HS-27A (cell line): ENCODE results near the gene DEGS1.

Experiments used
- DNase-seq: peaks from one replicate; pipeline ENCODE4 v3.0.0-alpha.2; 2012; ENCODE audit warnings: low read depth, missing footprints

Gene DEGS1

DNA sequence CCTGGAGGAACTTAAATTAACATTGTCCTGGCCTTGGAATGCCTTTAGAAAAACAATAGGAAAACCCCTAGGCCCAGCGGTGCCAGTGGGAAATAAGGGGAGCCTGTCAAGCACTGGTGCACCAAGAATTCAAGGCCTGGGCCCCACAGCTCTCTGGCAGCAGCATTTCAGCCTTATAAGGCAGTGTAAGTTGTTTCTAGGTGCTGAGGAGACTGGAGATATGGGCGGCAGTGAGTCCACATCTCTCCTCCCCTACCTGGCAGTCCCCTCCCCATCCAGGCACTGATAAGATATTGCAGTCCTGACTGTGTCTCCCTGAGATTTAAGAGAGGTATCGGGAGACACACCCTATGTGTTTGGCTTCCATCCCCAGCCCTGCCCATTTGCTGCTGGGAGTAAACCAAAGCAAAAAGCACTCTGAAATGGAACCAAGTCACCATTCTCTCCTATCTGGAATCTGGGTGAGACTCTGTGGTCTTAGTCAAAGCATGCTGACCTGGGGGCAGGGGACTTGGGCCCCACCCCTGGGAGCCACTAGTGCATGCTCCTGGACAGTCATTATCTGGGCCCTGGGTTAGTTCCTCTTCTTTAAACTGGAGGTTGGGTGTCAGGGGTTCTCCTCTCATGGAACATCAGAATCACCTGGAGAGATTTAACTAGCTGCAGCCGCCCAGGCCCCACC is 30.5 kb downstream of the DEGS1 start:
- DNase-seq = no peak

DNA sequence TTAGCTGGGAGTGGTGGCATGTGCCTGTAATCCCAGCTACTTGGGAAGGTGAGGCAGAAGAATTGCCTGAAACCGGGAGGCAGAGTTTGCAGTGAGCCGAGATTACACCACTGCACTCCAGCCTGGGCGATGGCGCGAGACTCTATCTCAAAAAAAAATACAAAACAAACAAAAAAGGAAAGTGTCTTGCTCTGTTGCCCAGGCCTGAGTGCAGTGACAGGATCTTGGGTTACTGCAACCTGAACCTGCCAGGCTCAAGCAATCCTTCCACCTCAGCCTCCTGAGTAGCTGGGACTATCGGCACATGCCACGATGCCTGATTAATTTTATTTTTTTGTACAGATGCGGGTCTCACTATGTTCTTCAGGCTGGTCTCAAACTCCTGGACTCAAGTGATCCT is 33.3 kb downstream of the DEGS1 start:
- DNase-seq = no peak

DNA sequence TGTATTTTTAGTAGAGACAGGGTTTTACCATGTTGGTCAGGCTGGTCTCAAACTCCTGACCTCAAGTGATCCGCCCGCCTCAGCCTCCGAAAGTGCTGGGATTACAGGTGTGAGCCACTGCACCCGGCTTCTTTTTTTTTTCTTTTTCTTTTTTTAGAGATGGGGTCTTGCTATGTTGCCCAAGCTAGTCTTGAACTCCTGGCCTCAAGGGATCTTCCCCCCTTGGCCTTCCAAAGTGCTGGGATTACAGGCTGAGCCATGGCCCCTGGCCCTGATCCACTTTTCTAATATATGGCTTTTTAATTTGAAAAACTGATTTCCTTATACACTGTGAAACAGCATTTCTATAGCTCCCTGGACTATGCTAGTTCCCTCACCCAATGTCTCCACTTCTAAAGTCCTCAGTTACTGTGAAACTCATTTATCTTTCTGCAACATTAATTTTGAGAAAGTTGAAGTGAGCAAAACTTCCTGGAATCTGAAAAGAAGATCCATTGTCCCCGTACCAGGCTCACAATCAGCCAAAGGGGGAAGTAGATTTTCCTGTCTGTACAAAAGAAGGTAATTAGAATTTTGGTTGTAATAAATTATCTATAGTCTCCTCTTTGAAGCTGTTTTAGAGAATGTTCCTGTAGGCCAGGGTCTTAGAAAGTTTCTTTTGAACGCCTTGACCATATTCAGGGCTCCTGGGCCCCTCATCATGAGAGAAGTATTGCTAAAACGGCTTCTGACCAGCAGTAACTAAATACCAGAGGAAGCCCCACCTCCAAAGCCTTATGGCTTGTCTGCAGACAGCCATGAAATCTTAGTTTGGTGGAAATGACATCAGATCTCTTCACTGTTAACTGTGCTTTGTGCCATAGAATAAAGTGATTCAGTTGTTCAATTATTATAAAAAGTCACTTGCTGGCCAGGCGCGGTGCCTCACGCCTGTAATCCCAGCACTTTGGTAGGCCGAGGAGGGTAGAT is 34.9 kb downstream of the DEGS1 start:
- DNase-seq = no peak

DNA sequence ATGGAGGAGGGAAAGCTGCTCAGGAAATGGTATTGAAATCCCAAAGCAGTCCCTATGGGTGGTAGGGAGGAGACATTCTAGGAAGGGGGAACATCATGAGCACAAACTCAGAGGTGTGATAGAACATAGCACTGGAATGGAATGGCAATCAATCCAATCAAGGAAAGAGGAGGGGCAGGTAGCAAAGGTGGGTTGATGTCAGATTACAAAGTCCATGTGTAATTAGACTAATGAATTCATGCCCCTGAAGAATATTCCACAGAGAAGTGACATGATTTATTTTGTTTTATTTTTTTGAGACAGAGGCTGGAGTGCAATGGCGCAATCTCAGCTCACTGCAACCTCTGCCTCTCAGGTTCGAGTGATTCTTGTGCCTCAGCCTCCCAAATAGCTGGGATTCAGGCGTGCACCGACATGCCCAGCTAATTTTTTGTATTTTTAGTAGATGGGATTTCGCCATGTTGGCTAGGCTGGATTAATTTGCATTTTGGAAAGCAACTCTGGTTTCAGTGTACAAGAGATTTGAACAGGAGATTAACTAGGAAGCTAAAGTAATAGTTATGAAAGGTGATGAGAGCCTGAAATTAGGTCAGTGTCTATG is 36.1 kb downstream of the DEGS1 start:
- no peak for DNase-seq

DNA sequence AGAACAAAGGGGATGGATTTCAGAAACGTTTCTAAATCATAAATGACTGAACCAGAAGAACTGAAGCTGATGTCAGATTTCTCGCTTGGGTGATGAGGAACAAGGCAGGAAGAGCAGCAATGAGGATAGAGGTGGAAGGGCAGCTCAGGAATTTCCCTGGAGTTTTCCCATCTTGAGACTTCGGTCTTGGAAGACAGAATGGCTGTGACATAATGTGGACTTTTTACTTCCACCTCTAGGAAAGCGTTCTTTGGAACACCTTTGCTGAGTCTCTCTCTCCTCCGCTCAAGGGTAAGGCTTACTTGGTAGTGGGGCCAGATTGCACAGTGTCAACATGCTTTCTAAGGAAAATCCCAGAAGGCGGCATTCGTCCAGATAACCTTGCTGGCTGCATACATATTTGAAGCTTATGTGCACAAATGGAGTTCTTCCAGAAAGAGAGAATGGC is 36.6 kb downstream of the DEGS1 start:
- no peak for DNase-seq

DNA sequence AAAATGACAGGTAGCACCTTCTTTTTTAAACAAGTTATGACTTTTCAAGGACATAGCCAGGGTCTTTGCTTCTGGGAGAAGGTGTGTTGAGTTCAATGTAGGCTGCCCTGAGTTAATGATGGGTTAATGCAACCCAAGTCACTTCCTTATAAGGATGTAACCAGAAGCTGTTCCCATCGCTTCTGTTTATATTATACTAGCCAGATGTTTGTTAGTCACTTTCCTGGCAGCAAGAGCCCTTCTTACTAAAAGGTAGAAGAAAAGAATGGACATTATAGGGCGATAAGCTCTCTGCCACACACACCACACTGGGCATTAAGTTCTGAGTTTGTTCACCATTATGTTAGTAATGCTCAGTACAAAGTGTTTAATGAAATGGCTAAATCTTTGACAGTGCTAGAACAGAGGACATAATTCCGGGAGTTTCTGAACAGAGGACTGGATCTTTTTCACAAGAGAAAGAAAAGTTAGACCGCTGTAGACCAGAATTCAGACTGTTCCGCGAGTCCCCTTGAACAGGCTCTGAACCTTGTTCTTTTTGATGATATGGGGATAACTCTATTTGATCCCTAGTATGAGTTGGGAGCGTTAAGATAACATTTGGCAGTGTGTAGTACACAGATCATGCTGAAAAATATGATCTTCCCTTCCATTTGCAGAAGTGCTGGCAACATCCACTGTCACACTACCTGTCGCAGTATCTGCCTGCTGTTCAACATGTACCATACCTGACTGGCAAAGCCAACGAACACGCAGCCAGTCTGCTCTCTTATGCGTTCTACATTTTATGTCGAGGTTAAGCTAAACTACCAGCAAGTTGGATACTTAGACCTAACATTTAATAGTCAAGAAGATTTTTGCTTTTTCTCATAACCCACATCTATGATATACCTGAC is 41.0 kb downstream of the DEGS1 start:
- no peak for DNase-seq

DNA sequence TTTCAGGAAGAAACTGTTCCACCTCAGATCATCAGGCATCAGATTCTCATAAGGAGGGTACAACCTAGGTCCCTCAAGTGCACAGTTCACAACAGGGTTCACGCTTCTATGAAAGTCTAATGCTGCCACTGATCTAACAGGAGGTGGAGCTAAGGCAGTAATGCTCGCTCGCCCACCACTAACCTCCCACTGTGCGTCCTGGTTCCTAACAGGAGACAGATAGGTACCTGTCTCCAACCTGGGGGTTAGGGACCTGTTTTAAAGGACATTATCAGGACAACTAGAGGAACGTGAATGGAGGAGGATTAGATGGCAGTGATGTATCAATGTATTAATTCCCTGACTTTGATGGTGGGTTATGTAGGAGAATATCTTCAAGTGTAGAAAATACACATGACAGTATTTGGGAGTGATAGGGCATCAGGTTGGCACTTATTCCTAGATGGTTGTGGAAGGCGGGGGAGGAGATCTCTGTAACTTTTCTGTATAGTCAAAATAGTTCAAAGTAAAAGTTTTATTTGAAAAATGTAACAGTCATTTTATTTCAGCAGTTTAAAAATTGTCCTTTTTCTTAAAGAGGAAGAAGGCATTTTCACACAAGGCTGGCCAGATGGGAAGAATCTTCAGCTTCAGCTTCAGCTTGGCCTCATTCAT is 43.9 kb downstream of the DEGS1 start:
- DNase-seq = no peak

DNA sequence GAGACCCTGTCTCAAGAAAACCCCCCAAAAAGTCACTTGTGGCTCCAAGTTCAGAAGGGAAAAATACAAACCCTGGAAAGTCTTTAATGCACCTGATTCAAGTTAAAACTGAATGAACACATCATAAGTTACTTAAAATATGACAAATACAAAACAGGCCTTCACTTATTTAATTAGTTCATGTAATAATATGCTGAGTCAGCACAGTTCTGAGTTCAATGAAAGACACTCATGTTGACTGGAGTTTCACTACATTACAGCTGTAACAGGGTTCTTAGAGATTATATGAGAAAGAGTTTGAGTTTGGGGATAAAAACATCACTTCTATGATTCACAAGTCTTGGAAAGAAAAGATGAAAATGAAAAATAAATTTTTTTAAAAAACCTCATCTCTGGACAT is 51.0 kb downstream of the DEGS1 start:
- DNase-seq = no peak

DNA sequence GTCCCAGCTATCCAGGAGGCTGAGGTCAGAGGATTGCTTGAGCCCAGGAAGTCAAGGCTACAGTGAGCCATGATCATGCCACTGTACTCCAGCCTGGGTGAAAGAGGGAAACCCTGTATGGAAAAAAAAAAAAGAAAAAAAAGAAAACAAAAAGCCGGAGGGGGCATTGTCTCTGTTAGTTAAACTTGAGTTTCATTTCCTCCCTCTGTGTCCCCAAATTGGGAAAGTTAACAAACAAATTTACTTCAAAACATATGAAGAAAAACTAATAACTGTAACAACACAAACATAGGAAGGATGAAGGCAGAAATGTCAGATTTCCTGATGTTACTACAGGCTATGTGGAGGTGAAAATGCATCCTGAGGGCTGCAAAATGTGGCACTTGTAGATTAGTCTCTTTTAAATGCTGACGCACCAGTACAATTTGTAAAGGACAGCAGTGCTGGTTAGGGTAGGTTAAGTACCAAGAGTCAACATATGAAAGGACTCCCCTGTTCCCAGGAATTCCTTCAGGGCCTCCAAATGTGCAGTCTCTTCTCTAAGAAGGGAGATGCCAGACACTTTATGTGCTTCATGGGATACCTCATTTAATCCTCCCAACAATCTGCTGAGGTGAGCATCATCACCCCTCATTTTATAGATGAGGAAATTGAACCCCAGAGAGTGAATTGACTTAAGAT is 52.9 kb downstream of the DEGS1 start:
- DNase-seq = no peak

DNA sequence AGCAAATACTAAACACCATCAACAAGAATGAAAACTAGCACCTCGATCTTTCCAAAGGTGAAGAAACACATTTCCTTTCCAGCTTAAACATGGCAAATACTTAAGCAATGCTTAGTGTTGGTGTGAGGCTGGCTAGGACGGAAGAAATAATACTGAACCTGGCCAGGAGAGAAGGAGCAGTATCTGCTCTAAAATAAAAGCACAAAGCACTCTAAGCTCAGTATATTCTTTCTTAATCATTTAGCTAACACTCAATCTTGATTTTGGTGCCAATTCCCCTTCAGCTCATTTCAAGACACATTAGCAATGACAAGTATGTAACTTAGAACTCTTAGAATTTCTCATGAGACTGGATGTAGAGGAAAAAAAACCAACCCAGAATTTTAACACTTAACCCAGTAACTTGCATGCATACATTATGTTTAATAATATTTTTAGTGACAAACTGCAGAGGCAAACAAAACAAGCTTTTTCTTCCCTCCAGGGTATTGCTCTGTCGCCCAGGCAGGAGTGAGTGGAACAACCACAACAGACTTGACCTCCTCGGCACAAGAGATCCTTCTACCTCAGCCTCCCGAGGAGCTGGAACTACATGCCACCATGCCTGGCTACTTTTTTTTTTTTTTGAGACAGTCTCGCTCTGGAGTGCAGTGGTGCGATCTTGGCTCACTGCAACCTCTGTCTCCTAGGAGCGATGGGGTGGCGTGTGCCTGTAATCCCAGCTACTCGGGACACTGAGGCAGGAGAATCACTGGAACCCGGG is 54.3 kb downstream of the DEGS1 start:
- DNase-seq = no peak

DNA sequence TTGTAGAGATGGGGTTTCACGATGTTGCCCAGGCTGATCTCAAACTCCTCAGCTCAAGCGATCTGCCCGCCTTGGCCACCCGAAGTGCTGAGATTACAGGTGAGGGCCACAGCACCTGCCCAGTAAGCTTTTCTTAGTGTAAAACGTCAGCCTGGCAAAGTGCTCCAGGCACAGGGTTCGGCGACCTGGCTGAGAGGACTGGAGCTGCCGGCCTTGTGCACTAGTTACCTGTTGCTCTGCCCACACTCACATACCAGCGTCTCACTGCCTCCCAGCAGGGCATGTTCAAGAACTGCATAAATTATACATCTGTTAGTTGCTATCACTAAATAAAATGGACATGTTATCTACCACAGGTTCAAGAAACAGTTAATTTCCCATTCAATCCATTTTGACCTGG is 55.2 kb downstream of the DEGS1 start:
- DNase-seq = no peak

DNA sequence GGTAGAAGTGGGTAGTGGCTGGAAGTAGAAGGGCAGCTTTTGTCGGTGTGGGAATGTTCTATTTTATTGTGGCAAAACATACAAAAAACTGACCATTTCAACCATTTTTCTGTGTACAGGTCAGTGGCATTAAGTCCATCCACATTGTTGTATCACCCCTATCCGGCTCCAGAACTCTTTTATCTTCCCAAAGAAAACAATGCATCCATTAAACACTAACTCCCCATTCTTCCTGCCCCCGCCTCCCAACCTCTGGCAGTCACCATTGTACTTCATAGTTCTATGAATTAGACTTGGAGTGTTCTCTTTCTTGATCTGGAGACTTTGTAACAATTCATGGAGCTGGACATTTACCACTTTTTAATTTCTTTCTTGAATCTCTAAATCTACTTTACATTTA is 55.7 kb downstream of the DEGS1 start:
- DNase-seq = no peak
